Right hindlimb (tissue), 1 donor: ENCODE measurements around the gene MAPK10.
A peak's percentile ranks its signal among the peaks of the same experiment; 100 is the strongest.
"Not testable (repeated sequence)": the region's sequence is repeated elsewhere in the genome, so short reads cannot be mapped to it uniquely, and the experiment has no call there.

Experiments used
- DNase-seq: peaks from one replicate; pipeline ENCODE4 v3.0.0-alpha.2; 2018

MAPK10 gene

DNA sequence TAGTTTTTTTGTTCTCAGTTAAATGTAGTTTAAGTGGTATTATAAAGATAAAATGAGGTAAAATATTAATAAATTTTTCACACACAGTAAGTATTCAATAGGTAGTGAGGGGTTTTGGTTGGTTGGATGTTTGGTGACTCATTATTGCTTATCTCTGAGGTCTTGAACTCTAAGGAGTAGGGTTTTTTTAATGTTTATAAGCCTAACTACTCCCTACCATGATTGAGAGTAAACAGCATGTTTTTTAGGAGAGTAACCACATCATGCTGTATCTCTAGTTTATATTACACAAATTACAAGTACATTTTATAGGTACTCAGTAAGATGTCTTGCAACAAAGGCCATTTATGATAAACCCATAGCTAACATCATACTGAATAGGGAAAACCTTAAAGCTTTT lies 181.6 kb downstream of the MAPK10 start:
- DNase-seq, result no peak

DNA sequence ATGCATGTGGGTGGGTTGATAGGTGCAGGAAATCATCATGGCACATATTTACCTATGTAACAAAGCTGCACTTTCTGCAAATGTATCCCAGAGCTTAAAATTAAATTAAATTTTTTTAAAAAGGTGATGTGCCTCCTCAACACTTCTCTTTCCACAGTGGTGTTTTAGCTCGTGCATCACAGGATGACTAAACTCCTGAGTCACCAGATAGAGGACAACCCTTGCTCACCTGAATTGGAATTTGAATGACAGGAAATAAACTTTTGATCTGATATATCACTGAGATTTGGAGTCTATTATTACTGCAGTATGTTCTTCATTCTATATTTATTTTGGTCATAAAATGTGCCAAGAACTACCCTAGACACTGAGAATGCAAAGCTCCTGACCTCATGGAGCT lies 185.3 kb downstream of the MAPK10 start:
- no peak for DNase-seq

DNA sequence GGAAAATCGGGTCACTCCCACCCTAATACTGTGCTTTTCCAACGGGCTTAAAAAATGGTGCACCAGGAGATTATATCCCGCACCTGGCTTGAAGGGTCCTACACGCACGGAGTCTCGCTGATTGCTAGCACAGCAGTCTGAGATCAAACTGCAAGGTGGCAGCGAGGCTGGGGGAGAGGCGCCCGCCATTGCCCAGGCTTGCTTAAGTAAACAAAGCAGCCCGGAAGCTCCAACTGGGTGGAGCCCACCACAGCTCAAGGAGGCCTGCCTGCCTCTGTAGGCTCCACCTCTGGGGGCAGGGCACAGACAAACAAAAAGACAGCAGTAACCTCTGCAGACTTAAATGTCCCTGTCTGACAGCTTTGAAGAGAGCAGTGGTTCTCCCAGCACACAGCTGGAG lies 191.5 kb downstream of the MAPK10 start:
- DNase-seq, result not testable (repeated sequence)

DNA sequence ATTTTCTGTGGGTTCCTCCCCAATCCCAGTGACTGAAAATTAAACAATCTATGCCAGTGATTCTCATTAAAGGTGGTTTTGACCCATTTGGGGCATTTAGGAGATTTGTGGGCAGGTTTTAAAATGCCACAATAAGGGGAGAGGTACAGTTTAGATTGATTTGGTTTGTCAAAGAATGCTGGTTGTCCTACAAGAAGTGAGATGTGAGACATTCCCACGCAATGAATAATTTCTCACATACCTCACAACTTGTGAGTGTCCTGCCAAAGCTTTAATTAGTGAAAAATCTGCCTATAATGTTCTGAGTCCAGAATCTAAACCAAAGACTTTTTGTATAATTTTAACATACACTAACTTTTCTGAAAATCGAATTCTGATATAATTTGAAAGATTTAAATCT lies 199.4 kb downstream of the MAPK10 start:
- no peak for DNase-seq

DNA sequence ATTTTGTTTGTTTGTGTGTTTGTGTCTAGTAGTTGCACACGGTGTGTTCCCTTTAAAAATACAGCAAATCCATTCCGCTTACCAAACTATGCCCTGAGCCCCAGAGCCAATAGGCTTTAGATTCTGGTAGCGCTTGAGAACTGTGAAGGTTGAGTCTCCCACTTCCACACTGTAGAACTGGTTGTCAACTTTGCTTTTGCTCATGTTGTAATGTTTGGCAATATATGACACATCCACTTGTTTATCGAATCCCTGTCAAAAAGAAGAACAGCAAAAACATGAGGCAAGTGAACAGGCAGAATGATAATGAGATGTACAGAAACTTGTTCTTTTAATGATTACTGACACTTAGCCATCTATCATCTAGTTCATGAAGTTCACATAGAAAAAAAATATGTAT lies 200.6 kb downstream of the MAPK10 start:
- no peak for DNase-seq

DNA sequence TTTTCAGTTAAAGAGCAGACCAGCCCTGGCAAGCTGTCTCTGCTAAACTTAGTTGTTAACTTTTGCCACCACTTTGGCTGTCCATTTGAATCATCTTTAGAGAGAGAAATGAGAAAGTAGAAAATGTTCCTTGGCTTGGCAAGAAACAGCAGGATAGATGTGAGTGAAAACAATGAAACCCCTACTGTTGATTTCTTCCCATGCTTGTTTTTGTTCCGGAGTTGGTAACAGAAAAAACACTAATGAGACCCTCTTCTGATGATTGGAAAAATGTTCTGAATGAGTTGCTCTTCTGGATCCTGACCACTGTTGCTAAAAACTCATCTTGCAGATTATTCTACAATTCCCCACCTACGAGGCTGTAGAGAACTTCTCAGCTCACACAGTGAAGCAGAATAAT lies 203.3 kb downstream of the MAPK10 start:
- no peak for DNase-seq

DNA sequence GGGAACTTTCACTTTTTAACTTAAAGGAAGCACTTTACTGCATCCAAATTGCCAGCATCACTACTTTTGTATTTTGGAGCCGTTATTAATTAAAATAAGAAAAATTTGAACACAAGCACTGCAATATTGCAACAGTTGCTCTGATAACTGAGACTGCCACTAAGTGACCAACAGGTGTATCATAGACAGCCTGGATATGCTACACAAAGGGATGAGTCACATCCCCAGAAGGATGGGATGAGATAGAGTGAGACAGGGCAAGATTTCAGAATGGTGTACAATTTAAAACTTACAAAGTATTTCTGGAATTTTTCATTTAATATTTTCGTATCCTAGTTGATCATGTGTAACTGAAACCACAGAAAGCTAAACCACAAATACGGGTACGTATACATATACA lies 204.1 kb downstream of the MAPK10 start:
- DNase-seq, result no peak

DNA sequence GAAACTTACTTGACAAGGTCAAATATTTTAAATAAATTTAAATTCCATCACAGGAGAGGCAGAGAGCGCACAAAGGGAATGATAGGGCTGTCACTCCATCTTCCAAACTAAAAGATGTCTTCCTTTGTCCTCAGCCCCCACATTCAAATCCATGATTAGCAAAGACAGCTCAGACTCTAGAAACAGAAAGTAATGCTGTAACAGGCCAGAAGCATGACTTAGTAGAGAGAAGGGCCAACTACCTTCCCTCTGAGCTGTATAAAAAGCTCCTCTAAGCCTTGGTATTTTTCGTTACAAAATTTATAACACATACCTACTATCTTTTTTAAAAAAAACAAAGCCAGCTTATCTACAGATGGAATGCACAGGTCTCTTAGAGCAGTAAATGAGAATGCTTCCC lies 207.4 kb downstream of the MAPK10 start:
- no peak for DNase-seq

DNA sequence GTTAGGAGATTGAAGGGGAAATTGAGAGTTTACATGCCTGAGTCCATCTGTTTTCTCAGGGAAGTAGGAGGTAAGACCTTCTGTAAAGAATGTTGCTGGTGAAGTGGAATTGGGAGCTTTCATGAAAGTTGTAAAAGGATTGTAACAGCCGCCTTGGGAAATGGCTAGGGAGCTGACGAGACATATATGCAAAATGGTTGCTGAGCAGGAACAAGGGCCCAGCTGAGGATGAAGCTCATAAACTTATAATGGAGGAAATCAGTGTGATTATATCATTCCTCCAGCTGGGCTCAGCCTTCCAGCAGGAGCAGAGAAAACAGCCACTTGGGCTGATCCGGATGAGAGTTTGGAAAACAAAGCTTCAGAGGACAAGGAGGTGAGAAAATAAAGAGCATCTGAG lies 208.7 kb downstream of the MAPK10 start:
- no peak for DNase-seq

DNA sequence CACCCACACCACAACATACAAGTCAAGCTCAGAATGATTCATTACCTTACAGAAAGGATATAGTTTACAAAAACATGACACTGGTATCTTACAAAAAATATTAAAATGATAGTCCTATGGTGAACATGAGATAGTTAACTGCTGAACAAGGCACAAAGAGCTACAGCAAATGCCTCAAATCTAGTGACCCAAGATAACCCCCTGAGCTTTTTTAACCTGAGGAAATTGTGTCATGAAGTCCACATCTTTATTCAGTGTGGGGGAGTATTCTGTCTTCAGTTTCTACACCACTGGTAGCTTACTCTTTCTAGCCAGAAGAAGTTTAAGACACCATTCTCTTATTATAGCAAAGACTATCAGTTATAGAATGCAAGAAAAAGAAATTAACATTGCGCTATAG lies 218.7 kb downstream of the MAPK10 start:
- DNase-seq, result no peak

DNA sequence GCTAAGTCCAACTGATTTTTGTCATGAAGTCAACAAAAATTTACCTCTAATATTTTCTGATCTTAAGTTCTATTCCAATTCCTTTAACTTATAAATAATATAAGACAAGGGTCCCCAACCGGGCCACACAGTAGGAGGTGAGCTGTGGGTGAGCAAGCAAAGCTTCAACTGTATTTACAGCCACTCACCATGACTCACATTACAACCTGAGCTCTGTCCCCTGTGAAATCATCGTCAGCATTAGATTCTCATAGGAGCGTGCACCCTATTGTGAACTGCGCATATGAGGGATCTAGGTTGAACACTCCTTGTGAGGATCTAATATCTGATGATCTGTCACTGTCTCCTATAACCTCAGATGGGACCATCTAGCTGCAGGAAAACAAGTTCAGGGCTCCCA lies 227.4 kb downstream of the MAPK10 start:
- no peak for DNase-seq

DNA sequence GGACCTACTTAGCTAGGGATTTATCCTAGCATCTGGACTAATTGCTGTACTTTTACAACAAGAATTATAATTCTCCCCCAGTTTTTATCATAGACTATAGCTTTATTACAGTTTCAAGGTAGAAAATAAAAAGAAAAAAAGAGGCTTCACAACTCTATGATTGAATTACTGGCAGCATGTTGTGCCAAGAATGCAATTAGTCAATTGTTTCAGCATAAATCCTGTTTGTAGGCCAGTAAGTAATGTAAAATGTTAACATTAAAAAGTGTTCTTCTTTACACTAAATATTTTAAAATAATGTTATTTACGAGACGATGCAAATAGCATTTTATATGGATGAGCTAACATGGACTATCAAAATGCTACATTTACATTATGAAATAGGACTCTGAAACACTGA lies 228.4 kb downstream of the MAPK10 start:
- no peak for DNase-seq

DNA sequence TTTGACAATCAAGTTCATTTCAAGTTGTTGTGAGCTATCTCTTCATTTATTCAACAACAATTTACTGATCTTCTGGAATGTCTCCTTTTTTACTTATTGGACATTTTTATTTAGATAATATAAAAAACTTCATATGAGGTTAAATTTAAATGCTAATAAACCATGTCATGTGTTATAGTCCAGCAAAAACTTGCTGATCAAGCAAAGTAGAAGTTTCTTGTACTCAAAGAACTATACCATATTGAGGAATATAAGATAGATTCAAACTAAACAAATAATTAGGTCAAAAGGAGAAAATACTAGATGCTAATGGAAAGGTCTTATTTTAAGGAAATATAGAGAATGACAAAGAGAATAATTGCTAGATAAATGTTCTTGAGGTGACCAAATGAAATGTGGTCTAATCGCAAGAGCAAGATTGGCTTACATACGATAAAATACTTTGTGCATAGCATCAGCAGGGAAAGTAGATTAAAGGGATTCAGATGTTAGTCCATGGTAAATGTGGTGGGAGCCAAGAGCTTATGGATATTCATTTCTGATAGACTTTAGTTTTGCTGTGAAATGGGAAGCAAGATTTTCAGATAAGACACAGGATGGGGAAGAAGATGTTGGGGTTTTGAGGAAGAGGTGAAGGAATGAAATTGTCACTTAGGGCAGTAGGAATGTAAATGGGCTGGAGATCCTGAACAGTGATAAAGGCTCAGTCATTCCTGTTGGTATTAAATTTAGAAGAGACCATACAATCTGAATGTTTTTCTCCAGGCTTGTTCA lies 229.5 kb downstream of the MAPK10 start:
- no peak for DNase-seq

DNA sequence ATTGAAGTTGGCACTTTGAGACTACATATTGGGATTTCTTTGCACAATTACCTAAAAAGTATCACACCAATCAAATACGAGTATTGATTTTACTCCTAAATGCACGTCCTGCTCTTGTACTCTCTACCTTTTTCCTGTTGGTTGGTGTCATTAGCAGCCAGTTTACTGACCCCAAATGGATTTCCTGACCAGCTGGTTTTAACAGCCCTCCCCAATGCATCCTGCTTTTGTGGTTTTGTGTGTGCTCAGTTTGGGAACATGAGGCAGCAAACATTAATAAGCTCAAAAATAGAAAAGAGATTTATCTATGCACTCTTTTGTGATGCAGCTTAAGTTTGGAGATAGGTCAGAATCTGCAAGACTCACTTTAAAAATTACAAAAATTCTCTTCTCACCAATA lies 230.3 kb downstream of the MAPK10 start:
- no peak for DNase-seq

DNA sequence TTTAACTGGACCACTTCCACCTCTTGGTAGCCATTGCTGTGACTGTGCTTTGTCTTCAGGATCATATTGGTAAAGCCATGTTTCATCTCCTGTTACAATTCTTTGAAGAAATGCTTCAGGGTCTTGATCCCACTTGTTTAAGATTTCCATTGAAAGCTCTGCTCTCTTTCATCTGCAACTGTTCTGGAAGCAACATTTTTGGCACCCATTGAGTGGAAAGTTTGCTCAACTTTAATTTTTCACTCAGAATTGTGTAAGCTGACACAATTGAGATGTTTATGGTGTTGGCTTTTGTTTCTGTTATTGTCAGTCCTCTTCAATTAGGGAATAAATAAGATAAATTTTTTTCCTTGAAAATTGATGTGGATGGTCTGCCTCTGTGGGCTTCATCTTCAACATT lies 237.4 kb downstream of the MAPK10 start:
- no peak for DNase-seq

DNA sequence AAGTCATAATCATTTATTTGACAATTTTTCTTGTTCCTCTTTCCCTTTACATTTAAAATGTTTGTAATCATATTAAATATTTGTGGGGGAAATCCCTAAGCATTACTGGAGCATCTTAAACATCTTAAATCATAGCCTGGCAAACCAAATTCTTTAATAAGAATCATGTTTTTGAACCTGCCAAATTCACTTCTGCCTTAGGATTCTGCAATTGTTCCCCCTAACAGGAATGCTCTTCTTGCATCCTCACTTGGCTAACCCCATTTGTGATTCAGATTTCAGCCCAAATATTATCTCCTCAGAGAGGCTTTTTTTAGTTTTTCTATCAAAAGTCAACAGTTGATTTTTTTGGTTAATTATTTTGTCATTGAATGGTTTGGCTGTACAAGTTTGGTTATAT lies 241.1 kb downstream of the MAPK10 start:
- no peak for DNase-seq

DNA sequence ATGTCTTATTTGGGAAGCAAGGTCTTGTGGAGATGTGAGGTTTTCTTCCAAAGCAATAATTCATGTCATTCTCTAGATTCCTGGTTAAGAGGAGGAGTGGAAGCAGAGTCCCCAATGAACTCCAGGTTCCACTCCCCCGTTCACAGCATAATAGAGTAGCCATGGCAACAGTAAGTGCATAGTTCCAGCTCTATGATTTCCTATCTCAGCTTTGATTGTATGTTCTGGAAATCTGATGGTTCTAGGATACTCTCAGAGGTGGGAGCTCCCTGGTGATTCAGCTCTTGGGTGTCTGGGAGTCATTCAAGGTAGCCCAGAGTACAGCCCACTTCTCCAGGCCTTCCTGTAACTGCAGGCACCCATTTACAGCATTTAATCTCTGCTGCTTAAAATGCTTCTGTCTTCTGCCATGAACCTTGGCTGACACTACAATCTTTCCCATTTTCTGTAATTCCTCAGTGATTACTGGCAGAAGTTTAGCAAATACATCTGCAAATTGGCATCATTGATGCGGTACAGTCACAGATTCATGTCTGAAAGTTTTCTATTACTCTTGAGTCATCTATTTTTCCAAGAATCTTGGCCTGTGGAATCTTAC lies 242.0 kb downstream of the MAPK10 start:
- peak; percentile 61 for DNase-seq

DNA sequence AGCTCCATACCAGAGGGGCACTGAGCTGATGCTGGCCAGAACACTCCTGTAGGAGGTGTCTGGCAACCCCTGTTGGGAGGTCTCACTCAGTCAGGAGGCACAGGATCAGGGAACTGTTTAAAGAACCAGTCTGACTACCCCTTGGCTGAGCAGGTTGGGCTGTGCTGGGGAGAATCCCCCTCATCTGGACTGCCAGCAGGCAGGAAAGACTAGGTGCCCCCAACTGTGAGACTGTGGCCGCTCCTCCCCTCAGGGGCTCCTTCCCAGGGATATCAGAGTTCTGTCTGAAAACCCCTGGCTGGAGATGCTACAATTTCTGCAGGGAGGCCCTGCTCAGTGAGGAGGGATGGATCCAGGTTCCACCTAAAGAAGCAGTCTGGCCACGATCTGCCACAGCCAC lies 245.3 kb downstream of the MAPK10 start:
- no peak for DNase-seq

DNA sequence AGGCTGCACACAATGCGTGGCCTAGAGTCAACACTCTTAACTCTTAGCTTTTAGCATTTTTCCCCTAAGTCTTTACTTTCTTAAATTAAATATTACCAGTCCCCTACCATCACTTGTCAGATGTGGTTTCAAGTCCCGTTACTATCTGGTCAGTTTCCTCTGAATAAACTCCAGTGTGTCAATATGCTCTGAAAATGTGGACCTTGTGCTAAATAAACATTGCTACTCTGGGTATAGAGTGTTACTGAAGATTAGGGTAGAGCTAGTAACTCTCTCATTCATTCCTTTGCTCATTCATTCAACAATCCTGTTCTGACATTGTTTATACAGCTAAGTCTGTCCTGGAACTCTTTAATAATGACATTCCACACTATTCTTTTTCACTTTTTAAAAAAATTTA lies 251.0 kb downstream of the MAPK10 start:
- no peak for DNase-seq

DNA sequence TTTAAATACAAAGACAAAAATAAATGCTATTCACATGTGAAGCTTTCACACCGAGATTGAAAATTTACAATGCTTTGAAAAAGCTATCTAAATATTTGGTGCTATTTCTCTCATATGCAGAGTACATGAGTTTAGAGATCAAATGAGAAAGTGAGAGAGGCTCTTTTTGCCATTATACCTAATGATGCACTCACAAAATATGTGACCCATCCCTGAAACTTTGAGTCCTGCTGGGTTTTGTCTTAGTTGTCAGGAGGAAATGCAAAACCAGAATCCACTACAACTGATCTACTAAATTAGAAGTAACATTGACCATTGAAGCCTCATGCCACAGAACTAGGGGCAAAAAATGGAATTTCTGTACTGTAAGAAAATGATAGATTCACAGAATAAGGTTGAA lies 251.7 kb downstream of the MAPK10 start:
- DNase-seq, result no peak

DNA sequence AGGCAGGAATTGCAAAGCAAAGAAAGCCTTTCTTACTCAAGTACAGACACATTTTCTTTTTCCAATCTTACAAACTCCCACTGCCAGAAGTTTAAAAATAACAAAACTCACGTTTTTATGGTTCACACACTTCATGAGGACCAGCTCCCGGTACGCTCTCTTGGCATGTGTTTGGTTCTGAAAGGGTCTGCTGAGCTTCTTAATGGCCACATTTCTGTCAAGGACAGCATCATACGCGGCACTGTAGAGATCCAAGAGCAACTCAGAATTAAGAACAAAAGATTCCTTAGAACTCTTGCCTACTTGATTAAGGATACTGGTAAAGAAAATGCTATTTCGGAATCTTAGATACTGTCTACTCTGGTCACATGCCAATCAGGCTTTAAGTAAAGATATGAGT lies 252.7 kb downstream of the MAPK10 start:
- no peak for DNase-seq

DNA sequence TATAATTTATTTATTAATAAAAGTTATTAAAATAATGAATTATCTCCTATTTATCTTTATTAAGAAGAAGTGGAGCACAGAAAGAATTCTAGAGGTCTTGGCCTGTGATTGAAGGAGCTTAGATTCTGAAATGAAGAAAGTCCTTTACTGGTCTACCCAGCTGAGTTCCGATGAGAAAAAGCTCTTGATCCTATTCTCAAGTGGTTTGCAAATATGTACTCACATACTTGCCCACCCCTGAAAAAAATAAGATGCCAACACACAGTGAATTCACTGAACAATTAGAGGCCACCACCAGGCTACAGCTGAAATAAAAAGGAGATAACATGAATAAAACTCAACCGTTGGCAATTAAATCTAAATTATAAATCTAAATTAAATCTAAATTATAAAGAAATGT lies 253.4 kb downstream of the MAPK10 start:
- no peak for DNase-seq

DNA sequence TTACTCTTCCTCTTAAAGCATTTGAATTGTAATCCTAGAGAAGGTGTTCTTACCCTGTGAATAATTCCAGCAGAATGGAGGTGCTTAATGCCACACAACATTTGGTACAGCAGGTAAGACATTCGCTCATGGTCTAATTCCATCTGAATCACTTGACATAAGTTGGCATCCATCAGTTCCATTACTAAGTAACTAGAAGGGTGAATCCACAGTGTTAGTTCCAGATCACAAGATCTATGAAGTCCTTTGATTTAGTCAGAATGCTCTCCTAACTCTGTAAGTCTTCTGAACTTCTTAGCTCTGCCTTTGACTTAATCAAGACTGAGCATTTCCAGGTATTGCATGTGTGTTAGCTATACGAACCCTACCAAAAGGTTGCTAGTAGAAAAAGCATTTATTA lies 258.0 kb downstream of the MAPK10 start:
- DNase-seq, result no peak

DNA sequence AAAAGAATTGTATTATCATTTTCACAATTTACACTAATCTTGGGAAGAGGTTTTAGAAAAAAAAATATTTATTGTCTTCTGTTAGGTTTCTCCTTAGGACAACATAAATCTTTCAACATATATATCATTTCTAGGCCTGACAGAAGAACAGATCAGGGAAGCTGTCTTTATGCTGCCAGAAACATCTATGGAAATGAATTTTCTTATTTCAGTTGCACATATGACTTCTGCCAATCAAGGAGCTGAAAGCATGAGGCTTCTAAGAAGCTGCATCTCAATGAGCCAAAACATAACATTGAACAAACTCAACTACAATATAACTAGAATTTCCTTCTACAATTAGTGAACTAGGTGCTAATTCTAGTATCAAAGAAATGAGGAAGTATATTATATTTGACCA lies 258.4 kb downstream of the MAPK10 start:
- DNase-seq, result no peak
